GM21717 (cell line): ENCODE results near the gene HNRNPUL1.

Experiments used
- ATAC-seq: cut with Tn5 transposase; IDR thresholded peaks from one replicate; pipeline ENCODE4 v1.9.1; 2021; ENCODE audit warnings: mild to moderate bottlenecking, moderate library complexity; ENCODE audit not compliant: unreplicated experiment

Gene HNRNPUL1

GRCh38 chr19:41351339-41352245, 87.4 kb downstream of the HNRNPUL1 start:
- ATAC-seq = no peak

GRCh38 chr19:41352279-41352608, 88.1 kb downstream of the HNRNPUL1 start:
- ATAC-seq = no peak

- ATAC-seq = no peak
Measured at GRCh38 chr19:41352609-41353465, 88.7 kb downstream of the HNRNPUL1 start.

GRCh38 chr19:41353466-41354342, 89.5 kb downstream of the HNRNPUL1 start, which contains the start of gene TGFB1:
TSS of gene TGFB1 (minus strand) at chr19:41353922. CDS start at chr19:41353044, 878 bp downstream.
- peak; percentile 34 for ATAC-seq

GRCh38 chr19:41354343-41354953, 90.3 kb downstream of the HNRNPUL1 start:
- peak; percentile 13 for ATAC-seq

- ATAC-seq = no peak
Measured at GRCh38 chr19:41355035-41355434, 90.9 kb downstream of the HNRNPUL1 start.

GRCh38 chr19:41355802-41356201, 91.6 kb downstream of the HNRNPUL1 start:
- no peak for ATAC-seq

- no peak for ATAC-seq
Measured at GRCh38 chr19:41356984-41357739, 93.0 kb downstream of the HNRNPUL1 start.
